Skin of body (tissue), 2 donors: ENCODE measurements around the gene CBS. TPM values are rescaled to one million over a fixed set of nuclear protein-coding genes. Genes with fewer than 3 reads are reported as not detected.
"Not testable (repeated sequence)": the region's sequence is repeated elsewhere in the genome, so short reads cannot be mapped to it uniquely, and the experiment has no call there.

Experiments used
- DNase-seq: peaks from one replicate; lab custom pipeline; 2025; lab: John Stamatoyannopoulos, UW
- total RNA-seq: library from RNA; depleted of rRNA; stranded (reverse); fragments of >200 nt; gene quantifications from one replicate; pipeline ENCODE4 v1.2.3, GENCODE V29; 2014

The CBS gene
- total RNA-seq, 1 donor from 2014 or later, result 3.7 TPM

GRCh38 chr21:43068065-43068464, 7.6 kb downstream of the CBS start:
- DNase-seq, result not testable (repeated sequence)

GRCh38 chr21:43066690-43067089, 8.9 kb downstream of the CBS start:
- not testable (repeated sequence) for DNase-seq

GRCh38 chr21:43065991-43066390, 9.6 kb downstream of the CBS start:
- DNase-seq, result not testable (repeated sequence)

- not testable (repeated sequence) for DNase-seq
Measured at GRCh38 chr21:43064265-43064917, 11.2 kb downstream of the CBS start.

- not testable (repeated sequence) for DNase-seq
Measured at GRCh38 chr21:43062955-43063664, 12.5 kb downstream of the CBS start.

GRCh38 chr21:43053112-43053511, 22.5 kb downstream of the CBS start:
- DNase-seq, result not testable (repeated sequence)

- DNase-seq, result not testable (repeated sequence)
Measured at GRCh38 chr21:43045876-43046821, 29.5 kb downstream of the CBS start.

GRCh38 chr21:43045165-43045875, 30.3 kb downstream of the CBS start:
- not testable (repeated sequence) for DNase-seq

- DNase-seq, result not testable (repeated sequence)
Measured at GRCh38 chr21:43044547-43044946, 31.1 kb downstream of the CBS start.

GRCh38 chr21:43043291-43043690, 32.3 kb downstream of the CBS start:
- not testable (repeated sequence) for DNase-seq

- not testable (repeated sequence) for DNase-seq
Measured at GRCh38 chr21:43042169-43042568, 33.5 kb downstream of the CBS start.

- DNase-seq, result not testable (repeated sequence)
Measured at GRCh38 chr21:43038659-43039044, 37.0 kb downstream of the CBS start.

GRCh38 chr21:43037918-43038658, 37.5 kb downstream of the CBS start:
- not testable (repeated sequence) for DNase-seq

- not testable (repeated sequence) for DNase-seq
Measured at GRCh38 chr21:43036889-43037288, 38.7 kb downstream of the CBS start.

- no peak for DNase-seq
Measured at GRCh38 chr21:43034826-43035225, 40.8 kb downstream of the CBS start.

GRCh38 chr21:43034101-43034500, 41.5 kb downstream of the CBS start:
- DNase-seq, result no peak

- no peak for DNase-seq
Measured at GRCh38 chr21:43031121-43031619, 44.5 kb downstream of the CBS start.

- no peak for DNase-seq
Measured at GRCh38 chr21:43029785-43030184, 45.9 kb downstream of the CBS start.

GRCh38 chr21:43027846-43028731, 47.5 kb downstream of the CBS start:
- DNase-seq, result no peak
